ENCODE data around the gene STAC2. TPM values are rescaled to one million over a fixed set of nuclear protein-coding genes. Genes with fewer than 3 reads are reported as not detected.

Gene STAC2
- total and polyA plus RNA-seq, 2 of the 13 experiments (the other 11 are each of a cell fraction or from before 2014, with no cell fraction given), result not detected

DNA sequence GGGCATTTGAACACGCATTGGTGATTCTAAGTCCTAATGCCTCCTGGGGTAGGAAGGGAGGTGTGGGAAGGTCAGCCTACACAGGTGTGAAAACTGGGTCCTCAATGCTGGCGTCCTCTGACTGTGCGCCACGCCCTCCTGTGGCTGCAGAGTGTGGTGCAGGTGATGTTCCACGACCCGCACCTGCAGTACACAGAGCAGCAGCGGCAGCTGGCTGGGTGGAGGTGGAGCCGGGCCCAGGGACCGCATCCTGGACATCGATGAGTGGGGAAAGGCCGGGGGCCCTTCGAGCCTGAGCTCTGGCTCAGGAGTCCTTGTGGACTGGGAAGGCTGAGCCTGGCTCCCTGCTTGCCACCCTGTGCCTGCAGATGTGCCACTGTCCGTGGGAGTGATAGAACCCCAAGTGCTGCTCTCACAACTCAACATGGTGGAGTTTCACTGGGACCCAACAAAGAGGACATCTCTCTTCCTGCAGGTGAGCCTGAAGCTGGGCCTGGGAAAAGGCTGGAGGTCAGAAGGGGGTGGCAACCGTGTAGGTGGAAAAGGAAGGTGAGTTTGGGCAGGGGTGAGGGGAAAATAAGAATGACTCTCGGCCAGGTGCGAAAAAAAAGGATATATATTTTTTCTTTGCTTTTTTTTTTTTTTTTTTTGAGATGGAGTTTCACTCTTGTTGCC lies 14.0 kb upstream of the STAC2 start:
- Histone ChIP-seq H3K4me3 (replicated peaks in 1 of 3; ENCODE audit: insufficient read depth in 1 of 3, low read depth in 2 of 3, low read length in 3 of 3) (no peak overlapping the region), H3K9me3 (ENCODE audit: low read length) (no peaks in the 10 kb centered on the region), H3K27ac (ENCODE audit: extremely low read length, insufficient read depth, low read length) (no peak overlapping the region), H3K79me2 (ENCODE audit: insufficient read depth, low read length) (no peaks in the 10 kb centered on the region), H3K27me3 (ENCODE audit: control insufficient read depth in 1 of 2, insufficient read depth in 2 of 2, low read length in 2 of 2) (peaks cover 0 to 7% of the 10 kb centered on the region in 2 experiments; a peak in 2 of 5 replicates), H3K4me2 (ENCODE audit: low read depth, low read length) (no peak overlapping the region), H2AFZ (ENCODE audit: low read length) (no peak overlapping the region), H4K20me1 (ENCODE audit: insufficient read depth, low read length) (no peaks in the 10 kb centered on the region), H3K9ac (ENCODE audit: insufficient read depth, low read depth, low read length) (no peak overlapping the region), H3K36me3 (replicated peaks in 1 of 2; ENCODE audit: control insufficient read depth in 1 of 2, insufficient read depth in 2 of 2, low read length in 2 of 2) (no peaks in the 10 kb centered on the region), H3K4me1 (ENCODE audit: insufficient read depth, low read length) (peaks cover 11% of the 10 kb centered on the region)
- ATAC-seq (peak; percentile 73), FAIRE-seq (peak; percentile 76), DNase-seq (ENCODE audit: low spot score) (peak; percentile 55)
- in situ Hi-C loops (cut with HindIII; ENCODE audit: extremely low pct_ligation_motif_present, low pct_unique_long_range_greater_than_20kb), result no loop called here
- POLR2A ChIA-PET, result interaction anchor here (1.9 kb wide), 1 partner anchor 40 kb away, joined by 3 read pairs; the partner anchor contains the start of gene RPL19
- 19% methylated on average over 14 of the region's 16 CpGs for WGBS (ENCODE audit: low lambda C conversion rate)
- intact Hi-C loops (cut with micrococcal nuclease; ENCODE audit: unreplicated experiment), result loop anchor here (5.0 to 10.0 kb wide), 2 partner anchors 47 to 255 kb away; no protein-coding TSS in a partner anchor
- no TSS peak for BruUV-seq (replicated peaks)
- CTCF ChIA-PET (ENCODE audit: low intra/inter-chr PET ratio, low total read pairs), result interaction anchor here (0.8 to 3.4 kb wide), 2 partner anchors 33 to 45 kb away, joined by 3 to 18 read pairs; no protein-coding TSS in a partner anchor
- TF ChIP-seq SIX4 (CRISPR knock-in tag; IDR thresholded peaks at IDR 0.05) (no peak), PAF1 (CRISPR knock-in tag; IDR thresholded peaks at IDR 0.05) (no peak), ZNF7 (CRISPR knock-in tag; IDR thresholded peaks at IDR 0.05) (no peak), ZMYM4 (CRISPR knock-in tag; IDR thresholded peaks at IDR 0.05) (no peak), ZFP62 (CRISPR knock-in tag; IDR thresholded peaks at IDR 0.05) (no peak), PCBP1 (IDR thresholded peaks at IDR 0.05; ENCODE audit: borderline replicate concordance, low read depth, low read length) (no peak), KAT7 (CRISPR knock-in tag; IDR thresholded peaks at IDR 0.05; ENCODE audit: borderline replicate concordance) (no peak), MTF2 (CRISPR knock-in tag; IDR thresholded peaks at IDR 0.05; ENCODE audit: borderline replicate concordance) (no peak), CBX5 (CRISPR knock-in tag; IDR thresholded peaks at IDR 0.05; ENCODE audit: borderline replicate concordance) (0 out of 2 replicates have a peak, but pooled peaks have one; percentile 64), ZKSCAN1 (IDR thresholded peaks at IDR 0.05; ENCODE audit: low read length) (no peak), NFIC (IDR thresholded peaks at IDR 0.05; ENCODE audit: low read length) (no peak), TOE1 (CRISPR knock-in tag; IDR thresholded peaks at IDR 0.05) (no peak), ZNF678 (CRISPR knock-in tag; IDR thresholded peaks at IDR 0.05) (no peak), ZMYM2 (CRISPR knock-in tag; IDR thresholded peaks at IDR 0.05) (no peak), ZNF274 (CRISPR knock-in tag; IDR thresholded peaks at IDR 0.05) (peak; percentile 73; the same call in 1 of the 2 replicates)
- TF ChIP-seq, protein P1, sequence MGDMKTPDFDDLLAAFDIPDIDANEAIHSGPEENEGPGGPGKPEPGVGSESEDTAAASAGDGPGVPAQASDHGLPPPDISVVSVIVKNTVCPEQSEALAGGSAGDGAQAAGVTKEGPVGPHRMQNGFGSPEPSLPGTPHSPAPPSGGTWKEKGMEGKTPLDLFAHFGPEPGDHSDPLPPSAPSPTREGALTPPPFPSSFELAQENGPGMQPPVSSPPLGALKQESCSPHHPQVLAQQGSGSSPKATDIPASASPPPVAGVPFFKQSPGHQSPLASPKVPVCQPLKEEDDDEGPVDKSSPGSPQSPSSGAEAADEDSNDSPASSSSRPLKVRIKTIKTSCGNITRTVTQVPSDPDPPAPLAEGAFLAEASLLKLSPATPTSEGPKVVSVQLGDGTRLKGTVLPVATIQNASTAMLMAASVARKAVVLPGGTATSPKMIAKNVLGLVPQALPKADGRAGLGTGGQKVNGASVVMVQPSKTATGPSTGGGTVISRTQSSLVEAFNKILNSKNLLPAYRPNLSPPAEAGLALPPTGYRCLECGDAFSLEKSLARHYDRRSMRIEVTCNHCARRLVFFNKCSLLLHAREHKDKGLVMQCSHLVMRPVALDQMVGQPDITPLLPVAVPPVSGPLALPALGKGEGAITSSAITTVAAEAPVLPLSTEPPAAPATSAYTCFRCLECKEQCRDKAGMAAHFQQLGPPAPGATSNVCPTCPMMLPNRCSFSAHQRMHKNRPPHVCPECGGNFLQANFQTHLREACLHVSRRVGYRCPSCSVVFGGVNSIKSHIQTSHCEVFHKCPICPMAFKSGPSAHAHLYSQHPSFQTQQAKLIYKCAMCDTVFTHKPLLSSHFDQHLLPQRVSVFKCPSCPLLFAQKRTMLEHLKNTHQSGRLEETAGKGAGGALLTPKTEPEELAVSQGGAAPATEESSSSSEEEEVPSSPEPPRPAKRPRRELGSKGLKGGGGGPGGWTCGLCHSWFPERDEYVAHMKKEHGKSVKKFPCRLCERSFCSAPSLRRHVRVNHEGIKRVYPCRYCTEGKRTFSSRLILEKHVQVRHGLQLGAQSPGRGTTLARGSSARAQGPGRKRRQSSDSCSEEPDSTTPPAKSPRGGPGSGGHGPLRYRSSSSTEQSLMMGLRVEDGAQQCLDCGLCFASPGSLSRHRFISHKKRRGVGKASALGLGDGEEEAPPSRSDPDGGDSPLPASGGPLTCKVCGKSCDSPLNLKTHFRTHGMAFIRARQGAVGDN (CRISPR knock-in tag; IDR thresholded peaks at IDR 0.05), result peak; percentile 56
- TF ChIP-seq, protein P2, sequence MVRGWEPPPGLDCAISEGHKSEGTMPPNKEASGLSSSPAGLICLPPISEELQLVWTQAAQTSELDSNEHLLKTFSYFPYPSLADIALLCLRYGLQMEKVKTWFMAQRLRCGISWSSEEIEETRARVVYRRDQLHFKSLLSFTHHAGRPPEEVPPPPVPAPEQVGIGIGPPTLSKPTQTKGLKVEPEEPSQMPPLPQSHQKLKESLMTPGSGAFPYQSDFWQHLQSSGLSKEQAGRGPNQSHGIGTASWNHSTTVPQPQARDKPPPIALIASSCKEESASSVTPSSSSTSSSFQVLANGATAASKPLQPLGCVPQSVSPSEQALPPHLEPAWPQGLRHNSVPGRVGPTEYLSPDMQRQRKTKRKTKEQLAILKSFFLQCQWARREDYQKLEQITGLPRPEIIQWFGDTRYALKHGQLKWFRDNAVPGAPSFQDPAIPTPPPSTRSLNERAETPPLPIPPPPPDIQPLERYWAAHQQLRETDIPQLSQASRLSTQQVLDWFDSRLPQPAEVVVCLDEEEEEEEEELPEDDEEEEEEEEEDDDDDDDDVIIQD (CRISPR knock-in tag; IDR thresholded peaks at IDR 0.05; ENCODE audit: low read depth), result 0 out of 2 replicates have a peak, but pooled peaks have one; percentile 29
- TF ChIP-seq, protein P3, sequence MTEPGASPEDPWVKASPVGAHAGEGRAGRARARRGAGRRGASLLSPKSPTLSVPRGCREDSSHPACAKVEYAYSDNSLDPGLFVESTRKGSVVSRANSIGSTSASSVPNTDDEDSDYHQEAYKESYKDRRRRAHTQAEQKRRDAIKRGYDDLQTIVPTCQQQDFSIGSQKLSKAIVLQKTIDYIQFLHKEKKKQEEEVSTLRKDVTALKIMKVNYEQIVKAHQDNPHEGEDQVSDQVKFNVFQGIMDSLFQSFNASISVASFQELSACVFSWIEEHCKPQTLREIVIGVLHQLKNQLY (CRISPR knock-in tag; IDR thresholded peaks at IDR 0.05), result no peak
- TF ChIP-seq, protein P4, sequence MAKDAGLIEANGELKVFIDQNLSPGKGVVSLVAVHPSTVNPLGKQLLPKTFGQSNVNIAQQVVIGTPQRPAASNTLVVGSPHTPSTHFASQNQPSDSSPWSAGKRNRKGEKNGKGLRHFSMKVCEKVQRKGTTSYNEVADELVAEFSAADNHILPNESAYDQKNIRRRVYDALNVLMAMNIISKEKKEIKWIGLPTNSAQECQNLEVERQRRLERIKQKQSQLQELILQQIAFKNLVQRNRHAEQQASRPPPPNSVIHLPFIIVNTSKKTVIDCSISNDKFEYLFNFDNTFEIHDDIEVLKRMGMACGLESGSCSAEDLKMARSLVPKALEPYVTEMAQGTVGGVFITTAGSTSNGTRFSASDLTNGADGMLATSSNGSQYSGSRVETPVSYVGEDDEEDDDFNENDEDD (CRISPR knock-in tag; IDR thresholded peaks at IDR 0.05; ENCODE audit: borderline replicate concordance), result no peak
